H7 (cell line): ENCODE results near the gene CAGE1. TPM values are rescaled to one million over a fixed set of nuclear protein-coding genes. Genes with fewer than 3 reads are reported as not detected.
"Not testable (repeated sequence)": the region's sequence is repeated elsewhere in the genome, so short reads cannot be mapped to it uniquely, and the experiment has no call there.

Experiments used
- DNase-seq: peaks from one replicate; pipeline ENCODE4 v3.0.0; 2012
- H3K27me3 ChIP-seq: 2 replicates; pipeline ENCODE4 v1.6.0; 2011; ENCODE audit warnings: mild to moderate bottlenecking, low read length; ENCODE audit not compliant: control insufficient read depth, insufficient read depth
- H3K36me3 ChIP-seq: replicated peaks from 2 replicates; pipeline ENCODE4 v1.5.1; 2011; ENCODE audit warnings: low read length; ENCODE audit not compliant: control insufficient read depth, insufficient read depth
- H3K4me3 ChIP-seq: 2 replicates; pipeline ENCODE4 v1.5.1; 2011; ENCODE audit warnings: low read depth, mild to moderate bottlenecking, control low read depth, low read length, moderate library complexity; ENCODE audit not compliant: insufficient read depth
- total RNA-seq: library from RNA; depleted of rRNA; stranded (reverse); fragments of >200 nt; shearing (Covaris generic); gene quantifications from 2 replicates; pipeline ENCODE4 v1.2.3, GENCODE V29; 2014

CAGE1 gene
- total RNA-seq, 1 experiment from 2014 or later = 0.21 TPM

DNA sequence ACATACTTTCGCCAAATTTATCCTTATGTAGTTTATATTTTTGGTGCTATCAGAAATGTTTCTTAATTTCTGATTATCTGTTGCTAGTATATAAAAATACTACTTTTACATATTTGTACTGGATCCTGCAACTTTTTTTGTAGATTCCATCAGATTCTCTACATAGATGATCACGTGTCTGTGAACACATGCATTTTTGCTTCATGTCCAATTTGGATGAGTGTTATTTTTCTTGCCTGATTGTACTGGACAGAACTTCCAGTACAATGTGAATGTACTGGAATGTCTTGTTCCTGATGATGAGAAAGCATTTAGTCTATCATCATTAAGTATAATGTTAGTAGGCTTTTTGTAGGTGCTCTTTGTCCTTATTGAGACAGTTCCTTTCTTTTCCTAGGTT lies 51.5 kb downstream of the CAGE1 start:
- Histone ChIP-seq H3K36me3 (no peaks in the 10 kb centered on the region), H3K27me3 (no peaks in the 10 kb centered on the region), H3K4me3 (no peak overlapping the region)
- no peak for DNase-seq

DNA sequence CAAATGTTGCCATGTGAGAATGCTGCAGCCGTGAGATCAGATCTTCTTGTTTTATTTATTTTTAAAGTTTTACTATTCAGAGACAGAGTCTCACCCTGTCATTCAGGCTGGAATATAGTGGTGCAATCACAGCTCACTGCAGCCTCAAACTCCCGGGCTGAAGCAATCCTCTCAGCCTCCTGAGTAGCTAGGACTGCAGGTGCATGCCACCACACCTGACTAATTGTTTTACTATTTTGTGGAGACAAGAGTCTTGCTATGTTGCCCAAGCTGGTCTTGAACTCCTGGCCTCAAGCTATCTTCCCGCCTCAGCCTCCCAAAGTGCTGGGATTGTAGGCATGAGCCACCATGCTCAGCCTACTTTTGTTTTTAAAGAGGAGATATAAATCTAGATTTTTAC lies 54.0 kb downstream of the CAGE1 start:
- Histone ChIP-seq H3K4me3 (no peak overlapping the region), H3K27me3 (no peaks in the 10 kb centered on the region), H3K36me3 (no peaks in the 10 kb centered on the region)
- DNase-seq = no peak

DNA sequence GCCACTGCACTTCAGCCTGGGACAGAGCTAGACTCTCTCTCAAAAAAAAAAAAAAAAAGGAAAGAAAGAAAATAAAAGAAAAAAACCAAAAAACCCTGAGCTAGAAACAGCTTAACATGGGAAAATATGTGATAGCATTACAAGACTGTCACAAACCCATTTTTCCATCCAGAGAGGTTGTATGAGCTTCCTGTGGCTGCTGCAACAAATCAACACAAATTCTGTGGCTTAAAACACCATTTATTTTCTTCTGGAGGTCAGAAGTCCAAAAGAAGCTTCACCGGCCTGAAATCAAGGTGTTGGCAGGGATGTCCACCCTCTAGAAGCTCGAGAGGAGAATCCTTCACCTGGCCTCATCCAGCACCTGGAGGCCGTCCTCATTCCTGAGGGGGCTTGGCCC lies 54.9 kb downstream of the CAGE1 start:
- DNase-seq = no peak
- Histone ChIP-seq H3K36me3 (no peaks in the 10 kb centered on the region), H3K4me3 (no peak overlapping the region), H3K27me3 (no peaks in the 10 kb centered on the region)

DNA sequence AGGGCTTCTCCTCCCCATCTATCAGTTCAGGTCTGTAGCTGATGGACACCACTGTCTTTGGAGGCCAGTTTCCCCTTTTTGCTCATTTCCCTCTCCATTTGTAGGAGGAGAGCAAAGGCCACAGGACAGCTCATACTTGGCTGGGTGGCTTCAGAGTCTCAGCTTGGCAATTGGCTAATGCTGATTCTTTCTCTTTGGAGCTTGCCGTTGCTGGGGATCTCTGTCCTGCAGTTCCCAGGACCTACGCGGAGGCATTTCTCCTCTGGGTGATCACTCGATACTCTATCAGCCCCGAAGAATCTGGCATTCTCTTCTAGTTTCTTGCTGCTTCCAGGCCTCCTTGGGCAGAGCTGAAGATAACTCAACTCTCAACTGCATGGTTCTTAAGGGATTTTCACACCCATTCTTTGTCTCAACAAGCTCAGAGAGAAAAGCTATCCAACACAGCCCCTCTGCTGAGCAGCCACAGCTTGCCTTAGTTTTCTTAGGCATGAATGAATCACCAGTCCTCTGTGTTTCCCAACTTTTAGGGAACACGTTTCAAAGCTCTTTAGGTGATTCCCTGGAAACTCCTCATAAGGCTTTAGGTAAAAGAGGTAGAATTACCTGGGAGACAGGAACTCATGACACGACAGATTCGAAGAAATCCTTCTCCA lies 57.3 kb downstream of the CAGE1 start:
- DNase-seq = no peak
- no peak overlapping the region for H3K4me3 ChIP-seq
- H3K36me3 ChIP-seq = no peaks in the 10 kb centered on the region
- H3K27me3 ChIP-seq = no peaks in the 10 kb centered on the region

DNA sequence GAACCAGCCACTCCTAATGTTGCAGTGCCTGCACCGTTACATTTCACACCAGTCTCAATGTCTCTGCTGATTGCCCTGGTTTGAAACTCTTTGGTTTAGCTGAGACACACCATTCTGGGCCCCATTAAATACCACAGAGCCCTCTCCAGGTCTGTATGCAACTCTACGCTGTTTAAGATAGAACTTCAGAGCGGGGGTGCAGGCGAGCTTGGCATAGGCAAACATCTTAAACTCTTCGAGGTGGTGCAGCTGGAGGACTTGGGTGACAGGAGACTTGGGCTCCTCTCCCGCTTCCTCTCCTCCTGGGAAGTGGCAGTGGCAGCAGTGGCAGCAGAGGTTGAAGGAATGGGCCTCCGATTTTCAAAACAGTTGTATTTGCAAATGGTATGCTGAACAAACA lies 58.1 kb downstream of the CAGE1 start:
- Histone ChIP-seq H3K4me3 (no peak overlapping the region), H3K36me3 (no peaks in the 10 kb centered on the region), H3K27me3 (no peaks in the 10 kb centered on the region)
- no peak for DNase-seq

DNA sequence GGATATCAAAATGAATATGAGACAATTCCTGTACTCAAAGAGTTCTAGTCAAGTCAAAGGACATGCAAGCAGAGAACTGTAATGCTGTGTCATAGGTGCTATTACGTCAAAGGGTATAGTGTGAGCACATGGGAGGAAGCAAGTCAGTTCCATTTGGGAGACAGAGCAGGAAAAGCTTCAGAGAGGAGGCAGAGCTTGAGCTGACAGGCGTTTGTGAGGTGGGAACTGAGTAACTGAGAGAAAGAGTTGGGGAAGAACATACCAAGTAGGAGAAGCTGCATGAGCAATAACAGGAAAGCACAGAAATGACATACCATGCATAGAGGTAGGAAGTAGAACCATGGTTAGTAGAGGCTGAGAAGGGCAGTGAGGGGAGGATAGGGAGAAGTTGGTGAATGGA lies 61.3 kb downstream of the CAGE1 start:
- no peak for DNase-seq
- no peaks in the 10 kb centered on the region for H3K27me3 ChIP-seq
- no peak overlapping the region for H3K4me3 ChIP-seq
- no peaks in the 10 kb centered on the region for H3K36me3 ChIP-seq

DNA sequence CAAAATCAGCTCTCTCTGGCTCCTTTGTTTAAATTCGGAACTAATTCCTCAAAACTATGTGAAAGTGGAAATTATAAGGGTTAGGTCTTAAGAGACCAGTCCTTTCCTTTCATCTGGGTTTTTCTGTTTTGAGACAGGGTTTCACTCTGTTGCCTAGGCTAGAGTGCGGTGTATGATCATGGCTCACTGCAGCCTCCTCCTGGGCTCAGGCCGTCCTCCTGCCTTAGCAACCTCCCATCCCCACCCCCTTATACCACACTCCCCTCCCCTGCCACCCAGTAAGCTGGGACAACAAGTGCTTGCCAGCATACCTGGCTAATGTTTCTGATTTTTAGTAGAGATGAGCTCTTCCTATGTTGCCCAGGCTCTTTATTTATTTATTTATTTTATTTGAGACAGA lies 63.8 kb downstream of the CAGE1 start:
- DNase-seq = no peak
- H3K27me3 ChIP-seq = no peaks in the 10 kb centered on the region
- H3K36me3 ChIP-seq = no peaks in the 10 kb centered on the region
- H3K4me3 ChIP-seq = no peak overlapping the region

DNA sequence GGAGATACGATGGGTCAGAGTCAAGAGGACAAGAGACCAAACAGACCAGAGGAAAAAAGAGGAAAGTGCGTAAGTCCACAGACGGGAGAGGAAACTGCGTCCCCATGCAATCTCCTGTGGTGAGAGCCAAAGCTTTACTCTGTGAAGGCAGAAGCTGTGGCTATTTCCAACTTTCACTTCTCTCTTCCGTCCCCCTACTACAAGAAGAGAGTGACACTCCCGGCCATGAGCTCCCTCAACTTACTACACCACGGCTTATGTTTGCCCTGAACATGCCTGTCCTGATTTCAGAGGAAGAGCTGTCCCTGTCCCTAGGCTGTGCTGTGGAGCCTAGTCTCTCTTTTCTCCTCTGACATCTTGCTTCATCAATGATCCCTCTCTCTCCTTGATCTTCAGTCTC lies 65.0 kb downstream of the CAGE1 start:
- no peak for DNase-seq
- Histone ChIP-seq H3K4me3 (no peak overlapping the region), H3K36me3 (no peaks in the 10 kb centered on the region), H3K27me3 (no peaks in the 10 kb centered on the region)

DNA sequence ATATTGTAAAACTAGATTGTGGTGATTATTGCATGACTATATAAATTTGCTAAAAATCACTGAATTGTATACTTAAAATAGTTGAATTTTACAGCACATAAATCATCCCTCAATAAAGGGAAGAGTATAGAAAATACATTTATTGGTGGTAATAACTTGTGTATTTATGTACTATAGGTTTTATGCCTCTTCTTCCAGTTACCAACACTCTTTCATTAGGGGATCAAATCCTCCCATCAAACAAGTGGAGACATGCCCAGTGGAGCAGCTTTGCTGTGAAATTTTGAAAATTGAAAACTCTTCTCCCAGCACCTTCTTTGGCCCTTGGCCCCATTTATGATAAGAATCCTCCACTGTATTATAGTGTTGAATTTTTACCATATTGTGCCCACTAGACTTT lies 66.5 kb downstream of the CAGE1 start:
- Histone ChIP-seq H3K27me3 (no peaks in the 10 kb centered on the region), H3K4me3 (no peak overlapping the region), H3K36me3 (no peaks in the 10 kb centered on the region)
- no peak for DNase-seq

DNA sequence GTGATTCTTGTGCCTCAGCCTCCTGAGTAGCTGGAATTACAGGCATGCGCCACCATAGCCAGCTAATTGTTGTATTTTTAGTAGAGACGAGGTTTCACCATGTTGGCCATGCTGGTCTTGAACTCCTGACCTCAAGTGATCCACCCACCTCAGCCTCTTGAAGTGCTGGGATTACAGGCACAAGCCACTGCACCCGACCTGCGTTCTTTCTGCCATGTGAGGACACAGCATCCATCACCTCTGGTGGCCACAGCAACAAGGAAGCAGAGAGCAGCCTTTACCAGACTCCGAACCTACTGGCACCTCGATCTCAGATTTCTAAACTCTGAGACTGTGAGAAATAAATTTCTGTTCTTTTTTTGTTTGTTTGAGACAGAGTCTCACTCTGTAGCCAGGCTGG lies 67.7 kb downstream of the CAGE1 start:
- H3K36me3 ChIP-seq, H3K27me3 ChIP-seq, H3K4me3 ChIP-seq, DNase-seq: not testable (repeated sequence)

DNA sequence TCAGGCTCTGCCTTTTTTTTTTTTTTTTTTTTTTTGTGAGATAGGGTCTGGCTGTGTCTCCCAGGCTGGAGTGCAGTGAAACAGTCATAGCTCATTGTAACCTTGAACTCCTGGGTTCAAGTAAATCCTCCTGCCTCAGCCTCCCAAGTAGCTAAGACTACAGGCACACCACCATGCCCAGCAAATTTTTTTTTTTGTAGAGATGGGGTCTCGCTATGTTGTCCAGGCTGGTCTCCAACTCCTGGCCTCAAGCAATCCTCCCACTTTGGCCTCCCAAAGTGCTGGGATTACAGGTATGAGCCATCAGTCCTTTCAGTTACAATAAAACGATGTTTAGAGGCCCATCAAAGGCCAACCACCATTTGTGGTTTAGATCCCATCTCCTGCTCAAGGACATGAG lies 70.1 kb downstream of the CAGE1 start:
- H3K36me3 ChIP-seq, DNase-seq, H3K4me3 ChIP-seq, H3K27me3 ChIP-seq: not testable (repeated sequence)

DNA sequence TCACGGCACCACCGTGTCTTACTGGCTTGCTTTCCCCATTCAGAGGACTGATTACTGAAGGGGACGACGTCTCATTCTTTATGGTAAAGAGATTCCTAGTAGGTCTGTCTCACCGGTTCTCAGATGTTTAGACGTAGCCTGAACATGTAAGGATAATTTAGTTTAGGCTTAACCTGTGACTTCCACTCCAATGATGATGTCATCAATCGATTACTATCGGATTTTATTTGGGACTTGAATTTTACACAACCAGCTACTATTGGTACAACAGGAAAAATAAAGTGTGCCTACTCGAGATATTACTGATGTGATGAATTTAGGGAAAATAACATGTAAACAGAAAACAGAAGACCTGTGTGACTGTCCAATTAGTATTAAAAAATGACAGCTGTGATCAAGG lies 72.0 kb downstream of the CAGE1 start:
- DNase-seq = no peak
- H3K27me3 ChIP-seq = no peaks in the 10 kb centered on the region
- no peak overlapping the region for H3K4me3 ChIP-seq
- H3K36me3 ChIP-seq = no peaks in the 10 kb centered on the region

DNA sequence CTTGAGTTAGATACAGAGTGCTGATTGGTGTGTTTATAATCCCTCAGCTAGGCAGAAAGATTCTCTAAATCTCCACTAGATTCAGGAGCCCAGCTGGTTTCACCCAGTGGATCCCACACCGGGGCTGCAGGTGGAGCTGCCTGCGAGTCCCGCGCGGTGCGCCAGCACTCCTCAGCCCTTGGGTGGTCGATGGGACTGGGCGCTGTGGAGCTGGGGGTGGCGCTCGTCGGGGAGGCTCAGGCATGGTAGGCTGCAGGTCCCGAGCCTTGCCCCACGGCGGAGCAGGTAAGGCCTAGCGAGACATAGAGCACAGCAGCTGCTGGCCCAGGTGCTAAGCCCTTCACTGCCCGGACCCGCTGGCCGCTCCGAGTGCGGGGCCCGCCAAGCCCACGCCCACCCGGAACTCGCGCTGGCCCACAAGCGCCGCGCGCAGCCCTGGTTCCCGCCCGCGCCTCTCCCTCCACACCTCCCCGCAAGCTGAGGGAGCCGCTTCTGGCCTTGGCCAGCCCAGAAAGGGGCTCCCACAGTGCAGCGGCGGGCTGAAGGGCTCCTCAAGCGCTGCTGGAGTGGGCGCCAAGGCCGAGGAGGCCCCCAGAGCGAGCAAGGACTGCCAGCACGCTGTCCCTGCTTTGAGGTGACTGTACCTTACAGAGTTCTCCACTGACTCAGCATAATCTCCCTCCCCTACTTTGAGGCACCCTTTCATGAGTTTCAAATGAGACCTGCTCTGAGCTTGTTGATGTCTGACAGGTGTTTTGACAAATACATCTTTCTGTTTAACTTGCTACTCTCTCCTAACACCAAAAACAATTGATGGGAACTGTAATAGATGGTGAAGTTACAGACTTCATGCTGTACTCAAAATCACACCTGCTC lies 72.6 kb downstream of the CAGE1 start:
- H3K36me3 ChIP-seq = no peaks in the 10 kb centered on the region

DNA sequence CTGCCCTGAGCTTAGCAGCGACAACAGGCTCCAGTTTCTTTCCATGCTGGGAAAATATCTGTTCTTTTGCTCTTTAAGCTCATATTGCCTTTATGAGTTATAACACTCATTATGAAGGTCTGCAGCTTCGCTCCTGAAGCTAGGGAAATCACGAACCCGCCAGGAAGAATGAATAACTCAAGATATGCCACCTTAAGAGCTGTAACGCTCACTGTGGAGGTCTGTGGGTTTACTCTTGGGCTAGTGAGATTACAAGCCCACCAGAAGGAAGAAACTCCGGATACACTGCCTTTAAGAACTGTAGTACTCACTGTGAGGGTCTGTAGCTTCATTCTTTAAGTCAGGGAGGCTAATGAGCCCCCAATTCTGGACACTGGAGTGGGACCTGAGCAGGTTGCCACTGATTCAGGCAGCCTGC lies 73.6 kb downstream of the CAGE1 start:
- DNase-seq = no peak
- Histone ChIP-seq H3K27me3 (no peaks in the 10 kb centered on the region), H3K4me3 (no peak overlapping the region)

More for the DNA sequence above, 72.6 kb downstream of the CAGE1 start:
- Histone ChIP-seq H3K27me3 (no peaks in the 10 kb centered on the region), H3K4me3 (no peak overlapping the region)
- DNase-seq = no peak

More for the DNA sequence above, 73.6 kb downstream of the CAGE1 start:
- H3K36me3 ChIP-seq = no peaks in the 10 kb centered on the region
